OCI-LY3 (cell line): ENCODE measurements around the gene PRR36.

Source experiments
- EZH2phosphoT487 ChIP-seq: fragments of 200-600 bp; shearing (Covaris generic); IDR thresholded peaks from 2 replicates; pipeline ENCODE4 v1.6.1; 2018; ENCODE audit warnings: antibody characterized with exemption, mixed run types, low read depth
- TF ChIP-seq, protein P1 (sequence below): fragments of 200-600, 300-600 bp; sonication (generic); IDR thresholded peaks from 2 replicates; pipeline ENCODE4 v1.5.1; 2014; ENCODE audit warnings: antibody characterized with exemption, low read length, low read depth

DNA sequence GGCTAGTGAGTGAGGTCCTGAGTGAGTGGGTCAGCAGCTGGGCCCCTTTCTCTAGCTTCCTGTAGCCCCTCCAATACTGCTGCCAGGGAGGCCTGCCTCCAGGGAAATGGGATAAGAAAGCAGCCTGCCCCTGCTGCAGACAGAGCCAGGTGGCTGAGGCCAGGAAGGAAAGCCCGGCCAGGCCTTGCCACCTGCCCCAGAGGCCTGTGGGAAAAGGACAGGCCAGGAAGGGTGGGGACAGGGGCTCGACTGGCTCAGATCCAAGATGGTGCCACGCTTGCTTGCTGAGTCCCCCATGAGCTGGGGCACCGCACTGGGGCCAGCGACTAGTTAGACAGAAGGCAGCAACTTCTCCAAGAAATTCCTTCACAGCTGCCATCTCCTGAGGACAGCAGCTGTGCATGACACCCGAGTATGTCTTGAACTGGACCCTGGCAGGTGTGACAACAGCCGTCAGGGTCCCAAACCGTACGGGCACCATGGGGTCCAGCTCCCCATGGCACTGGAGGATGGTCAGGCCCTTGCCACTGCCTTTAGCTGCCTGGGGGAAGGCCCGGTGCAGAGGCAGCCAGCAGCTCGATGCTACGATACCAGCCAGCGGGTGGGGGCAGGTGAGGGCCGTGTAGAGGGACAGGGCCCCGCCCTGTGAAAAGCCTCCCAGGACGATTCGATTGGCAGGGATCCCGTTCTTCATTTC, 5.1 kb upstream of the PRR36 start:
- TF ChIP-seq, protein P1, sequence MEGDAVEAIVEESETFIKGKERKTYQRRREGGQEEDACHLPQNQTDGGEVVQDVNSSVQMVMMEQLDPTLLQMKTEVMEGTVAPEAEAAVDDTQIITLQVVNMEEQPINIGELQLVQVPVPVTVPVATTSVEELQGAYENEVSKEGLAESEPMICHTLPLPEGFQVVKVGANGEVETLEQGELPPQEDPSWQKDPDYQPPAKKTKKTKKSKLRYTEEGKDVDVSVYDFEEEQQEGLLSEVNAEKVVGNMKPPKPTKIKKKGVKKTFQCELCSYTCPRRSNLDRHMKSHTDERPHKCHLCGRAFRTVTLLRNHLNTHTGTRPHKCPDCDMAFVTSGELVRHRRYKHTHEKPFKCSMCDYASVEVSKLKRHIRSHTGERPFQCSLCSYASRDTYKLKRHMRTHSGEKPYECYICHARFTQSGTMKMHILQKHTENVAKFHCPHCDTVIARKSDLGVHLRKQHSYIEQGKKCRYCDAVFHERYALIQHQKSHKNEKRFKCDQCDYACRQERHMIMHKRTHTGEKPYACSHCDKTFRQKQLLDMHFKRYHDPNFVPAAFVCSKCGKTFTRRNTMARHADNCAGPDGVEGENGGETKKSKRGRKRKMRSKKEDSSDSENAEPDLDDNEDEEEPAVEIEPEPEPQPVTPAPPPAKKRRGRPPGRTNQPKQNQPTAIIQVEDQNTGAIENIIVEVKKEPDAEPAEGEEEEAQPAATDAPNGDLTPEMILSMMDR: no peak
- TF ChIP-seq EZH2phosphoT487: no peak
